Uterus (tissue), 2 donors: ENCODE data around the gene CNTN2.

Source experiments
- POLR2A ChIP-seq, 2 donors: fragments of 450-650 bp; IDR thresholded peaks; one replicate each; pipeline ENCODE4 v1.6.1; 2016; ENCODE audit warnings: antibody characterized with exemption in 2 of 2, mild to moderate bottlenecking in 1 of 2, moderate library complexity in 1 of 2
- TF ChIP-seq, protein P1 (sequence below), 4 experiments: fragments of 200-600 bp in 2 of 4; fragments of 450-650 bp in 2 of 4; sonication (generic) in 2 of 4; IDR thresholded peaks; one replicate each; pipeline ENCODE4 v1.5.1; 2016 to 2019; ENCODE audit warnings: antibody characterized with exemption in 4 of 4, mild to moderate bottlenecking in 2 of 4, moderate library complexity in 1 of 4

GRCh38 chr1:205127646-205128045 is 84.6 kb downstream of the CNTN2 start:
- TF ChIP-seq, protein P1, sequence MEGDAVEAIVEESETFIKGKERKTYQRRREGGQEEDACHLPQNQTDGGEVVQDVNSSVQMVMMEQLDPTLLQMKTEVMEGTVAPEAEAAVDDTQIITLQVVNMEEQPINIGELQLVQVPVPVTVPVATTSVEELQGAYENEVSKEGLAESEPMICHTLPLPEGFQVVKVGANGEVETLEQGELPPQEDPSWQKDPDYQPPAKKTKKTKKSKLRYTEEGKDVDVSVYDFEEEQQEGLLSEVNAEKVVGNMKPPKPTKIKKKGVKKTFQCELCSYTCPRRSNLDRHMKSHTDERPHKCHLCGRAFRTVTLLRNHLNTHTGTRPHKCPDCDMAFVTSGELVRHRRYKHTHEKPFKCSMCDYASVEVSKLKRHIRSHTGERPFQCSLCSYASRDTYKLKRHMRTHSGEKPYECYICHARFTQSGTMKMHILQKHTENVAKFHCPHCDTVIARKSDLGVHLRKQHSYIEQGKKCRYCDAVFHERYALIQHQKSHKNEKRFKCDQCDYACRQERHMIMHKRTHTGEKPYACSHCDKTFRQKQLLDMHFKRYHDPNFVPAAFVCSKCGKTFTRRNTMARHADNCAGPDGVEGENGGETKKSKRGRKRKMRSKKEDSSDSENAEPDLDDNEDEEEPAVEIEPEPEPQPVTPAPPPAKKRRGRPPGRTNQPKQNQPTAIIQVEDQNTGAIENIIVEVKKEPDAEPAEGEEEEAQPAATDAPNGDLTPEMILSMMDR (IDR thresholded peaks at IDR 0.05), result no peak
- no peak for TF ChIP-seq POLR2A (IDR thresholded peaks at IDR 0.05)
